GM23248 (cell line): ENCODE results near the gene SOX5. TPM values are rescaled to one million over a fixed set of nuclear protein-coding genes. Genes with fewer than 3 reads are reported as not detected.

Experiments used
- DNase-seq: peaks from one replicate; pipeline ENCODE4 v3.0.0-alpha.2; 2015
- H2AFZ ChIP-seq: fragments of 200-600 bp; sonication (generic); 2 replicates; pipeline ENCODE4 v1.6.1; 2016; ENCODE audit warnings: antibody characterized with exemption
- H3F3A ChIP-seq: fragments of 200-600 bp; sonication (generic); 2 replicates; pipeline ENCODE4 v1.6.1; 2016; ENCODE audit warnings: mild to moderate bottlenecking, antibody characterized with exemption, mixed run types; ENCODE audit not compliant: insufficient read depth
- H3K27ac ChIP-seq: fragments of 200-600 bp; sonication (generic); 2 replicates; pipeline ENCODE4 v1.5.1; 2016; ENCODE audit warnings: mild to moderate bottlenecking
- H3K27me3 ChIP-seq: fragments of 200-600 bp; sonication (generic); replicated peaks from 2 replicates; pipeline ENCODE4 v1.6.1; 2016; ENCODE audit warnings: mild to moderate bottlenecking; ENCODE audit not compliant: insufficient read depth
- H3K36me3 ChIP-seq: fragments of 200-600 bp; sonication (generic); 2 replicates; pipeline ENCODE4 v1.6.1; 2016; ENCODE audit warnings: low read depth, mild to moderate bottlenecking
- H3K4me1 ChIP-seq: fragments of 200-600 bp; sonication (generic); 2 replicates; pipeline ENCODE4 v1.6.1; 2016; ENCODE audit warnings: mild to moderate bottlenecking; ENCODE audit not compliant: insufficient read depth
- H3K4me2 ChIP-seq: fragments of 200-600 bp; sonication (generic); one replicate; pipeline ENCODE4 v1.6.1; 2016; ENCODE audit warnings: mild to moderate bottlenecking; ENCODE audit not compliant: unreplicated experiment
- H3K4me3 ChIP-seq: fragments of 200-600 bp; sonication (generic); 2 replicates; pipeline ENCODE4 v1.5.1; 2016; ENCODE audit warnings: mild to moderate bottlenecking
- H3K79me2 ChIP-seq: fragments of 200-600 bp; sonication (generic); 2 replicates; pipeline ENCODE4 v1.6.1; 2016; ENCODE audit warnings: mild to moderate bottlenecking; ENCODE audit not compliant: insufficient read depth
- H3K9ac ChIP-seq: fragments of 200-600 bp; sonication (generic); 2 replicates; pipeline ENCODE4 v1.6.1; 2016; ENCODE audit warnings: mild to moderate bottlenecking
- H3K9me2 ChIP-seq: fragments of 200-600 bp; sonication (generic); 2 replicates; pipeline ENCODE4 v1.6.1; 2016; ENCODE audit warnings: mixed run types, mild to moderate bottlenecking, moderate library complexity; ENCODE audit not compliant: insufficient read depth
- H3K9me3 ChIP-seq: fragments of 200-600 bp; sonication (generic); one replicate; pipeline ENCODE4 v1.6.1; 2017; ENCODE audit warnings: low read depth
- H4K20me1 ChIP-seq: fragments of 200-600 bp; sonication (generic); 2 replicates; pipeline ENCODE4 v1.6.0; 2016; ENCODE audit not compliant: insufficient read depth
- EZH2 ChIP-seq: fragments of 200-600 bp; sonication (generic); IDR thresholded peaks from 2 replicates; pipeline ENCODE4 v1.6.1; 2018; ENCODE audit warnings: antibody characterized with exemption, mild to moderate bottlenecking; ENCODE audit not compliant: insufficient read depth, poor library complexity, severe bottlenecking
- EZH2phosphoT487 ChIP-seq: fragments of 200-600 bp; sonication (generic); IDR thresholded peaks from 2 replicates; pipeline ENCODE4 v1.6.1; 2018; ENCODE audit warnings: antibody characterized with exemption, moderate library complexity, mild to moderate bottlenecking, low read depth; ENCODE audit not compliant: insufficient read depth
- WGBS, 2 experiments: methylation state at CpG; one replicate each; pipeline ENCODE4 v1.1.6; 2015 to 2017; ENCODE audit warnings: low lambda C conversion rate in 2 of 2, low coverage in 1 of 2; ENCODE audit errors: missing lambda C conversion rate in 2 of 2; 5-methylcytosine and 5-hydroxymethylcytosine counted together
- in situ Hi-C: fragments of 300-500 bp; cut with MboI; formaldehyde crosslinking; loops from 2 replicates; pipeline ENCODE4 v1.15.0; 2020
- polyA plus RNA-seq: library from polyadenylated mRNA; unstranded; fragments of >200 nt; fragmentation: Nextera tagmentation; extraction: Ambion mirVana; gene quantifications from 2 replicates; pipeline ENCODE4 v1.2.1, GENCODE V29; 2016
- total RNA-seq: library from RNA; depleted of rRNA; stranded (reverse); fragments of >200 nt; shearing (Covaris generic); gene quantifications from 2 replicates; pipeline ENCODE4 v1.2.3, GENCODE V29; 2014

Gene SOX5
- total and polyA plus RNA-seq, 2 experiments from 2014 or later, result not detected

GRCh38 chr12:23564451-23565152 is 384.9 kb downstream of the SOX5 start:
- 10 to 12% methylated on average over 8 of the region's 8 CpGs for WGBS, 2 experiments
- DNase-seq, result no peak
- in situ Hi-C loops, result no loop called here

GRCh38 chr12:23561364-23562345 is 387.8 kb downstream of the SOX5 start:
- H3K4me3 ChIP-seq, result no peak overlapping the region
- H3K36me3 ChIP-seq, result no peaks in the 10 kb centered on the region
- H3K9me2 ChIP-seq, result no peaks in the 10 kb centered on the region
- no peak overlapping the region for H3K4me2 ChIP-seq
- no peaks in the 10 kb centered on the region for H3K9me3 ChIP-seq
- DNase-seq, result no peak
- no peak overlapping the region for H2AFZ ChIP-seq
- no peaks in the 10 kb centered on the region for H3K79me2 ChIP-seq
- 28 to 32% methylated on average over 12 of the region's 12 CpGs for WGBS, 2 experiments
- no peak overlapping the region for H3K27ac ChIP-seq
- H4K20me1 ChIP-seq, result no peaks in the 10 kb centered on the region
- in situ Hi-C loops, result no loop called here
- no peaks in the 10 kb centered on the region for H3K27me3 ChIP-seq
- TF ChIP-seq EZH2phosphoT487, result no peak
- H3F3A ChIP-seq, result no peaks in the 10 kb centered on the region
- no peak overlapping the region for H3K9ac ChIP-seq
- H3K4me1 ChIP-seq, result no peaks in the 10 kb centered on the region

More at GRCh38 chr12:23564451-23565152, 384.9 kb downstream of the SOX5 start:
- Histone ChIP-seq H4K20me1 (no peaks in the 10 kb centered on the region), H3K27me3 (no peaks in the 10 kb centered on the region), H3K27ac (no peak overlapping the region), H3K4me2 (no peak overlapping the region), H3K4me3 (no peak overlapping the region), H2AFZ (no peak overlapping the region), H3F3A (no peaks in the 10 kb centered on the region), H3K4me1 (no peaks in the 10 kb centered on the region), H3K9ac (no peak overlapping the region), H3K9me3 (no peaks in the 10 kb centered on the region), H3K79me2 (no peaks in the 10 kb centered on the region), H3K36me3 (no peaks in the 10 kb centered on the region), H3K9me2 (no peaks in the 10 kb centered on the region)
- TF ChIP-seq EZH2, result no peak

GRCh38 chr12:23560611-23561010 is 388.9 kb downstream of the SOX5 start:
- 12 to 15% methylated on average over 2 of the region's 2 CpGs for WGBS, 2 experiments

DNA sequence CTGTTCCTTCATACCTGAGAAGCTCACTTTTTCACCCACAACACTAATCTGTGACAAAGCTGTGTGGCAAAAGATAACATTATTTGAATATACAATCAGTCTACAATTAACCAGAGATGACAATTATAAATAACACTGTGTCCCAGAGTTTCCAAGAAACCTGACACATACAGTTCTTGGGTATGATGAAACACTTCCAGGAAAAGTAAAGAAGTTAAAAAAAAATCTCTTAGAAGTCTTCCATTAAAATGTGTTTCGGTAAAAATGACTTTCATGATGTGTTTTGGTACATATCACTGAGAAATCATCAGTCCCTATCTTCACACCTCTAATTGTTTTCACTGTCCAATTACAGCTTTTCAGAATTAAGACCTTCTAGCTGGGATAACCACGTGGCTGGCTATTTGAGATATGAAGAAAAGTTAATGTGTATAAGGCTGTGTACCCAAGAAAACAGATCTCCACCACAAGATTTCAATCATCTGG is 390.2 kb downstream of the SOX5 start:
- Histone ChIP-seq H3K27ac (no peak overlapping the region), H4K20me1 (no peaks in the 10 kb centered on the region), H3K4me2 (no peak overlapping the region), H3K4me1 (no peaks in the 10 kb centered on the region), H2AFZ (no peak overlapping the region), H3F3A (no peaks in the 10 kb centered on the region), H3K9ac (no peak overlapping the region), H3K9me2 (no peaks in the 10 kb centered on the region), H3K79me2 (no peaks in the 10 kb centered on the region), H3K4me3 (no peak overlapping the region), H3K9me3 (no peaks in the 10 kb centered on the region), H3K36me3 (no peaks in the 10 kb centered on the region), H3K27me3 (no peaks in the 10 kb centered on the region)
- in situ Hi-C loops, result no loop called here
- no peak for DNase-seq
- WGBS, 2 experiments, result 14 to 24% methylated on average over 2 of the region's 2 CpGs
- TF ChIP-seq EZH2phosphoT487, result no peak
- TF ChIP-seq EZH2, result no peak

More at GRCh38 chr12:23560611-23561010, 388.9 kb downstream of the SOX5 start:
- Histone ChIP-seq H3K79me2 (no peaks in the 10 kb centered on the region), H2AFZ (no peak overlapping the region), H3K4me1 (no peaks in the 10 kb centered on the region), H4K20me1 (no peaks in the 10 kb centered on the region), H3K9ac (no peak overlapping the region), H3K9me3 (no peaks in the 10 kb centered on the region), H3F3A (no peaks in the 10 kb centered on the region), H3K27me3 (no peaks in the 10 kb centered on the region), H3K9me2 (no peaks in the 10 kb centered on the region), H3K4me3 (no peak overlapping the region), H3K36me3 (no peaks in the 10 kb centered on the region), H3K4me2 (no peak overlapping the region), H3K27ac (no peak overlapping the region)
- no peak for DNase-seq
- no peak for TF ChIP-seq EZH2
- TF ChIP-seq EZH2phosphoT487, result no peak
- in situ Hi-C loops, result no loop called here
